GM19239 (cell line): Measurements from ENCODE around the gene SHROOM3.
A peak's percentile ranks its signal among the peaks of the same experiment; 100 is the strongest.
"Not testable (repeated sequence)": the region's sequence is repeated elsewhere in the genome, so short reads cannot be mapped to it uniquely, and the experiment has no call there.

Experiments
- DNase-seq: peaks from one replicate; pipeline ENCODE4 v3.0.0; 2011; ENCODE audit warnings: low spot score; ENCODE audit not compliant: insufficient read length
- FAIRE-seq: peaks from 2 replicates; lab custom pipeline; 2011; peaks lifted over from hg19 to GRCh38; lab: Jason Lieb, UNC

The SHROOM3 gene

DNA sequence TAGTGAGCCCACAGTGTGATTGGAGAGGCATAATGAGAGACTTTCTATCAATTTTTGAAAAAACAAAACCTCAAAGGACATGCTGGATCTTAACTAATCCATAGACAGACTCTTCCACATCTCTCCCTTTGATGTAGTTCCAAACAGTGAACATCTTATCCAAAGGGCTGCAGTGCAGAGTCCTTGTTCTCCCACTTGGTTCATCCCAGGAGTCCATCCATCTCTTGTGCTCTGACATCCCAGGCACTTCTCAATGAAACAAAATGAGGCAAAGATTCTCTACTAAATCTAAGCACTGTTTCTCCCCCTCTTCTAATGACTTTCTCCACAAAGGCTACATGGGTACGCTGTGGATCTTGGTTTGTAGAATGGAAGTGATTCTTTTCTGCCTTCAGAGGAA lies 8.3 kb downstream of the SHROOM3 start:
- FAIRE-seq (no peak), DNase-seq (no peak)

DNA sequence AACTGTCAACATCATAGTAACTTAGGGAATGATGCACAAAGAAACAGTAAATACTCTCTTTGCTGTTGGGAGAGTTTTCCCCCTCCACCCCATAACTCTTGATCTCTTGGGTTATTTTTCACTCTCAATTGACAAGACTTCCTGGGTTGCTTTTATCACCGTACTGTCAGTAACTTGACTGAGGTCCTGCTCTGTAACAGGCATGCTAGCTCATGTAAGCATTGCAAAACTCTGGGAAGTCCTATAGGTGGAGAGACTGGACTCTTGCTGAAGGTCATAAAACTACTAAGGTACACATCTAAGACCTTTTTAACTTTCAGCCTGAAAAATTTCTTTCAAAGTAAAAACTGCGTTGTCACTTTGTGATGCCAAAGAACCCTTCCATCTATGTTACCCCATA lies 10.9 kb downstream of the SHROOM3 start:
- DNase-seq: no peak
- no peak for FAIRE-seq

DNA sequence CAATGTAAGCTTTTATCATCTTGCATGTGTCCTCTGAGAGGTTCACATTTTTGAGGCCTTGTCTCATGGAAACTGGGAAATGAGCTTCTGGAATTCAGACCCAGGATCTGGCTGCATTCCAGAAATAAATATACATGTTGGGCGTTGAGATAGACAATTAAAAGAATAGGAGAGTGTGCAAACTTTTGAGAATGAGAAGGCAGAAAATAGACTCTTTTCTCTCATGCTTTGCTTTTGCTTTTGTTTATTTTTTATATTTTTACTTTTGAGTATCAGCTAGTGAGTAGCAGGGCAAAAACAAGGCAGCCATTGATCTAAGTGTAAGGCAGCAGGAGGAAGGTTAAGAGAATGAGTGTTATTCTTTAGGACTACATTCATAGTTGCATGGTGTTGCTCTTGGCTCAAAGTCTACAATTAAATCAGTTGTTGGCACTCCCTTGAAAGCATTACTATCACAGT lies 12.4 kb downstream of the SHROOM3 start:
- DNase-seq (no peak), FAIRE-seq (peak; percentile 84)

GRCh38 chr4:76448211-76448610 lies 13.2 kb downstream of the SHROOM3 start:
- FAIRE-seq: no peak
- no peak for DNase-seq

GRCh38 chr4:76449362-76449767 lies 14.3 kb downstream of the SHROOM3 start:
- peak; percentile 47 for FAIRE-seq
- DNase-seq: no peak

DNA sequence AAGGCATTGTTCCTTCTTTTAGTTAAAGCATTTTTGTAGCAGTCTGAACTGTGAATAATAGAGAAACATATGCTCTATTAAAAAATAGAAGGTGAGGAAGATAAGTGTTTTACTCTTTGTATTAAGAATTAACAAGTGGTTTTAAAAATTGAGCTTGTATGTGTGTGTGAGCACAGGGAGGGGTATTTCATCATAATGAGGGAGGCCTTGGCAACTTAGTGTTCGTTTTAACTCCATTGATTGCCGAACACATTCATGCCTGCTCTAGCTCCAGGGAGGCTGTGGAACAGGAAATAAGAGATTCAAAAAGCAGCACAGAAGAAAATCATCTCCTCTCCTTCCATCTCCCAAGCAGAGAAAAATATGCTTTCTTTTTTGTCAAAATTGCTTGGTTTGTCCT lies 14.8 kb downstream of the SHROOM3 start:
- FAIRE-seq (no peak), DNase-seq (no peak)

DNA sequence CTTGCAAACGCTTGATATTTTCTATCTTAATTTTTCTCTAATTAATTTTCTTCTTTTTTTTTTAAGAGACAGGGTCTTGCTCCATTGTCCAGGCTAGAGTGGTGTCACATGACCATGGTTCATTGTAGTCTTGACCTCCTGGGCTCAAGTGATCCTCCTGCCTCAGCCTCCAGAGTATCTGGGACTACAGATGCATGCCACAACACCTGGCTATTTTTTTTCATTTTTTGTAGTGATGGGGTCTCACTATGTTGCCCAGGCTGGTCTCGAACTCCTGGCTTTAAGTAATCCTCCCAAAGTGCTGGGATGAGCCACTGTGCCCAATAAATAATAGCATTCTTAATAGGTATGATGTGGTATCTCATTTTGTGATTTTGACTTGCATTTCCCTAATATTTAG lies 18.2 kb downstream of the SHROOM3 start:
- FAIRE-seq (no peak), DNase-seq (no peak)

GRCh38 chr4:76454073-76454472 lies 19.0 kb downstream of the SHROOM3 start:
- not testable (repeated sequence) for DNase-seq, FAIRE-seq

DNA sequence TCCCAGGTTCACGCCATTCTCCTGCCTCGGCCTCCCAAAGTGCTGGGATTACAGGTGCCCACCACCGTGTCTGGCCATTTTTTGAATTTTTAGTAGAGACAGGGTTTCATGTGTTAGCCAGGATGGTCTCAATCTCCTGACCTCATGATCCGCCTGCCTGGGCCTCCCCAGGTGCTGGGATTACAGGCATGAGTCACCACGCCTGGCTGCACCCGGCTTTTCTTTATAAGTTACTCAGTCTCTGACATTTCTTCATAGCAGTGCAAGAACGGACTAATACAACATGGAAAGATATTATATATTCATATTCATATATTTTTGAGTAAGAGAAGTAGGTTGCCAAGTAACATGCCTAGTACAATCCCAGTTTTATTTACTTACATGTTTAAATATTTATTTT lies 22.9 kb downstream of the SHROOM3 start:
- no peak for FAIRE-seq
- no peak for DNase-seq

- FAIRE-seq: no peak
- no peak for DNase-seq
Measured at GRCh38 chr4:76458297-76458696, 23.3 kb downstream of the SHROOM3 start.

DNA sequence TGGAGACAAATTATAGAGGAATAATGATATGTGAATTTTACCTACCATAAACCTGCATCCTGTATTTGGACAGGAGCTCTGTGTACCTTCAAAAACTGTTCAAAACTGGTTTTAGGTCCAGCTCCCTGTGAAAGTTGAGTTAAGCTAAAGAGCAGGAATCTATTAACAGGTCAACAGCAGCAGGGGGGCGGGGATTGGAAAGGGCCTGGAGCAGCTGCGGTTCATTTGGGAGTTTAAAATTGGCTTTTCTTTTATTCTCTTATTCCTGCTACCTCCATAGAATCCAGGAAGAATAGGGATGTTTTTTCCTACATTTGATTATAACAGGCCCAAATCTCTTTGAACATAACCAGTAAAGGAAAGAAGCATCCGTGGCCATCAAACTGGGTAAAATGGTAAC lies 23.8 kb downstream of the SHROOM3 start:
- no peak for FAIRE-seq
- DNase-seq: no peak

- DNase-seq (no peak), FAIRE-seq (no peak)
Measured at GRCh38 chr4:76459291-76459723, 24.3 kb downstream of the SHROOM3 start.

- FAIRE-seq (no peak), DNase-seq (no peak)
Measured at GRCh38 chr4:76463568-76463967, 28.5 kb downstream of the SHROOM3 start.

GRCh38 chr4:76470064-76470463 lies 35.0 kb downstream of the SHROOM3 start:
- DNase-seq (no peak), FAIRE-seq (peak; percentile 84)

DNA sequence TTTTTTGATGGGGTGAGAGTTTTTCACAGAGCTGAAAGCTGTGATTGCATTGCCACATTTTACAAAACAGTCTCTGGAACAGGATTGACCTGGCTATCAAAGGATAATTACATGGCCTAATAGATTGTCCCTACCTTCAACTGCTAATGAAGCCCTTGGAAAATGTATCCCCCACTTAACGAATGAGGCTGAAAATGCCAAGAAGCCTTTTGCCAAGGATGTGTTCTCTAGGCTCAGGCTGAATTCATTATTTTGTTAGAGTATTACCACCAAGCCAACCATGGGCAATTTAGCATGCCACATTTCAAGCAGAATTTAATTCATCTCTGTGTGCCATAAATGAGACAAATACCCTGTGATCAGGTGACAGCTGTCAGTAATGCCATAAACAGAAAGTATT lies 35.5 kb downstream of the SHROOM3 start:
- DNase-seq (no peak), FAIRE-seq (no peak)

DNA sequence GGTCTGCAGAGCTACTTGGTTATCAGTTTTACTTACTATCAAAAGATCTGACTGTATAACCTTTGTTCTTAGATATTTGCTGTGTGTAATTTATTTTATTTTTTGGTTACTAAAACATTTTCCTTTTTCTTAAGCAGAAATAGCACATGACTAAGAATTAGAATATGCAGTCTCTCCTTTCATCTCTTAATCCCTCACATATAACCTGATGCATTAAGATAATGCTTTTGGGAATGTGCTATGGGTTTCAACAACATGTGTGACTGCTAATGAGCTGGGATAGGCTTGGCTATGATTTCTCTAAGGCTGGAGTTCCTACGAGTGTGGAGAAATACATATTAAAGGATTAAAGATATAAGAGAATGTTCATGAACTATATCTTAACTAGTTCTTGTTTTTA lies 41.5 kb downstream of the SHROOM3 start:
- no peak for DNase-seq

GRCh38 chr4:76484654-76485053 lies 49.6 kb downstream of the SHROOM3 start:
- no peak for FAIRE-seq

More for the DNA sequence above, 41.5 kb downstream of the SHROOM3 start:
- peak; percentile 28 for FAIRE-seq

GRCh38 chr4:76485450-76485849 lies 50.4 kb downstream of the SHROOM3 start:
- FAIRE-seq (no peak), DNase-seq (no peak)

More at GRCh38 chr4:76484654-76485053, 49.6 kb downstream of the SHROOM3 start:
- no peak for DNase-seq

DNA sequence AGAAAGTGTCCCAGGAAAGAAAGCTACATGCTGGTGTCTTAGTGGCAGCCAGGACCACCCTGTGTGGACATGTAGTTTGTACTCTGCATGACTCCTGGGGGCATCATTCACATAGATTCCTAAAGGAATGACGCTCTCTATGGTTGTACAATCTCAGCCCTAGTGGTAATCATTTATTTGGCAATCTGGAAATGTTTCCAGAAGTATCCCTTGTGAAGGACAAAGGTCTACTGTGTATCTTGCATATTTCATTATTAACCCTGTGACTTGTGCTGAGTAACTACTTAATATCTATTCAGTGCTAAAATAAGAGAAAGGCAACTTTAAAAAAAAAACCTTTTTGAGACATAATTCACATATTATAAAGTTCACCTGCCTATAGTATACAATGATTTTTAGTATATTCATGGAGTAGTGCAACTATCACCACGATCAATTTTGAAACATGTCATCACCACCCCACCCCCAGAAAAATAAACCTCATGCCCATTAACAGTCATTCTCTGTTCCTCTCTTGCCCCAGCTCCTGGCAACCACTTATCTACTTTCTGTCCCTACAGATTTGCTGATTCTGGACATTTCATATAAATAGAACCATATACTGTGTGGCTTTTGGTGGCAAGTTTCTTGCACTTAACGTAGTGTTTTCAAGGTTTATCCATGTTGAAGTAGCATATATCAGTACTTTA lies 51.7 kb downstream of the SHROOM3 start:
- FAIRE-seq (no peak), DNase-seq (no peak)

GRCh38 chr4:76487621-76488020 lies 52.6 kb downstream of the SHROOM3 start:
- FAIRE-seq (no peak), DNase-seq (no peak)

GRCh38 chr4:76488455-76488854 lies 53.4 kb downstream of the SHROOM3 start:
- FAIRE-seq (no peak), DNase-seq (no peak)
